ENCODE measurements around the gene OR2V1.
"Not testable (repeated sequence)": the region's sequence is repeated elsewhere in the genome, so short reads cannot be mapped to it uniquely, and the experiment has no call there.

OR2V1 gene

GRCh38 chr5:181109489-181110013 is 21.4 kb downstream of the OR2V1 start:
- TF ChIP-seq, protein P1, sequence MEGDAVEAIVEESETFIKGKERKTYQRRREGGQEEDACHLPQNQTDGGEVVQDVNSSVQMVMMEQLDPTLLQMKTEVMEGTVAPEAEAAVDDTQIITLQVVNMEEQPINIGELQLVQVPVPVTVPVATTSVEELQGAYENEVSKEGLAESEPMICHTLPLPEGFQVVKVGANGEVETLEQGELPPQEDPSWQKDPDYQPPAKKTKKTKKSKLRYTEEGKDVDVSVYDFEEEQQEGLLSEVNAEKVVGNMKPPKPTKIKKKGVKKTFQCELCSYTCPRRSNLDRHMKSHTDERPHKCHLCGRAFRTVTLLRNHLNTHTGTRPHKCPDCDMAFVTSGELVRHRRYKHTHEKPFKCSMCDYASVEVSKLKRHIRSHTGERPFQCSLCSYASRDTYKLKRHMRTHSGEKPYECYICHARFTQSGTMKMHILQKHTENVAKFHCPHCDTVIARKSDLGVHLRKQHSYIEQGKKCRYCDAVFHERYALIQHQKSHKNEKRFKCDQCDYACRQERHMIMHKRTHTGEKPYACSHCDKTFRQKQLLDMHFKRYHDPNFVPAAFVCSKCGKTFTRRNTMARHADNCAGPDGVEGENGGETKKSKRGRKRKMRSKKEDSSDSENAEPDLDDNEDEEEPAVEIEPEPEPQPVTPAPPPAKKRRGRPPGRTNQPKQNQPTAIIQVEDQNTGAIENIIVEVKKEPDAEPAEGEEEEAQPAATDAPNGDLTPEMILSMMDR (IDR thresholded peaks at IDR 0.05; ENCODE audit: control extremely low read depth, extremely low read depth, low read depth, missing control alignments): no peak
- no peak for DNase-seq (ENCODE audit: extremely low spot score)
- POLR2A ChIA-PET: no interaction called here
- CTCF ChIA-PET: no interaction called here

- TF ChIP-seq, protein P1 (IDR thresholded peaks at IDR 0.05; ENCODE audit: control extremely low read depth, extremely low read depth, low read depth, missing control alignments): no peak
- POLR2A ChIA-PET: no interaction called here
- no peak for DNase-seq (ENCODE audit: extremely low spot score)
- CTCF ChIA-PET: interaction anchor here (1.6 kb wide), 1 partner anchor 31 kb away, joined by 3 read pairs; no protein-coding TSS in a partner anchor
These were observed 22.3 kb downstream of the OR2V1 start for GRCh38 chr5:181108578-181109165.

- ChIA-PET POLR2A (no interaction called here), CTCF (interaction anchor here (1.1 to 1.6 kb wide), 2 partner anchors 30 to 32 kb away, joined by 3 read pairs; no protein-coding TSS in a partner anchor)
- TF ChIP-seq, protein P1 (IDR thresholded peaks at IDR 0.05; ENCODE audit: control extremely low read depth, extremely low read depth, low read depth, missing control alignments): no peak
- DNase-seq (ENCODE audit: extremely low spot score): no peak
These were observed 23.3 kb downstream of the OR2V1 start for GRCh38 chr5:181107699-181108098.

- ChIA-PET POLR2A (no interaction called here), CTCF (no interaction called here)
- no peak for DNase-seq (ENCODE audit: extremely low spot score)
- TF ChIP-seq, protein P1 (IDR thresholded peaks at IDR 0.05; ENCODE audit: control extremely low read depth, extremely low read depth, low read depth, missing control alignments): no peak
These were observed 25.5 kb downstream of the OR2V1 start for GRCh38 chr5:181105391-181106025.

DNA sequence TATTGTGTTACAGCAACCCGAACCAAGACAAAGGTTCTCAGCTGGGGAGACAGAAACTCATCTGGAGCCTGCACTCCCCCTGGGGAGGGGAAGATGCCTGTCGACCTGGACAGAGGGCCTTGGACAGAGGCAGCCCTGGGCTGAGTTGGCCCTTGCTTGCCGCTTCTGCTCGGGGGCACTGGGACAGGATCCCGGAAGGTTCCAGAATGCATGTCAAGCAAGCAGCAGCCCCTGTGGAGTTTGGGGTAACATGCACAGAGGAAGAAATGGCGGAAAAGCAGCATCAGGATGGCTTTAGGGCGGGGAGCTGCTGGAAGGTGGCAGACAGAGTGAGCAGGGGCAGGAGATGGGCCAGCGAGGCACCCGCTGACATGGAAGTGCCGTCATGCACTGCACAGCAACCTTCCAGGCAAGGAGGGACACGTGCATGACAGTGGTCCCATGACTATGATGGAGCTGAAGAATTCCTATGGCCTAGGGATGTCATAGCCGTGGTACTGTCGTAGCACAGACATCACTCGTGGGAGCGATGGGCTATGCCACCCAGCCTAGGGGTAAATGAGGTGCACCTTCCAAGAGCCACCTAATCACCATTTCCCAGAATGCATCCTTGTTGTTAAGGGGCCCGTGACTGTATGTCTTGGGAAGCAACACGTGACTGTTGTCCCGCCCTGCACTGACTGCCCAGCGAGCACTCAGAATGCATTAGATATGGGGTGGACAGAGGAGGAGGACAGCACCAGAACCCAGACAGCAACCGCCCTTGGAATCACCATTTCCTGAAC is 26.2 kb downstream of the OR2V1 start:
- DNase-seq (ENCODE audit: extremely low spot score); POLR2A ChIA-PET; CTCF ChIA-PET: not testable (repeated sequence)

DNA sequence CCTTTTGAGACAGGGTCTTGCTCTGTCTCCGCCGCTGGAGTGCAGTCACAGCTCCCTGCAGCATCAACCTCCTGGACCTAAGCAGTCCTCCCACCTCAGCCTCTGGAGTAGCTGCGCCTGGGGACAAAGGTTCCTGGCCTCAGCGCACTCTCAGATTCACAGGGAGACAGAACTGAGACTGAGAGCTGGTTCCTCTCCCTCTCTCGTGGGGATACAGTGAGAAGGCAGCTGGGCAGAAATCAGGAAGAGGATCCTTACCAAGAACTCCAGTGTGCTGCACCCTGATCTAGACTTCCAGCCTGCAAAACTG is 26.8 kb downstream of the OR2V1 start:
- DNase-seq (ENCODE audit: extremely low spot score); CTCF ChIA-PET; POLR2A ChIA-PET: not testable (repeated sequence)

- DNase-seq (ENCODE audit: extremely low spot score); CTCF ChIA-PET; POLR2A ChIA-PET: not testable (repeated sequence)
These were observed 28.9 kb downstream of the OR2V1 start for GRCh38 chr5:181101930-181102674.

DNA sequence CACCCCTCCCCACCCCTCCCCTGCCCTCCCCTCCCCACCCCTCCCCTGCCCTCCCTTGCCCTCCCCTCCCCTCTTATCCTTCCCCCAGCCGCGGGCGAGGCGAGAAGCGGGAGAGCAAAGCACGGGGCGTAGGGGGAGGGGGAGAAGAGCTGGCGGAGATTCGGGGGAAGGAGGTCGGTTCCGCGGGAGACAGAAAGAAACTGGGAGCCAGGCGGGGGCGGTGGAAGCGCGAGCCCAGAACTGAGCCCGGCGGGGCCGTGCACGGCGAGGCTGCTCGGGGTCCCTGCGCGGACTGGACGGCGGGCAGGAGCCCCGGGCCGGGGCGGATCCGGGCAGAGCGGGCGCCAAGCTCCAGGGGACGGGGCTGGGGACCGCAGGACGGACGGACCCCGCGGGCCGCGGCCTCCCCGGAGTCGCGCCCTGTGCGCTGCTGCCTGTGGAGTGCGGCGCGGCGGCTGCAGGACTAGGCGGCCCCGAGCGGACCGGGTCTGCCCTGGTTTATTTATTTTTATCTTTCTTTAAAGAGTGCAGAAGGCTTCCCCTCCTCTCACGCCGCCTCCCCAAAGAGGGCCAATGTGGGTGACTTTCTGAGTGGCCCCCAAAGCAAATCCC is 29.8 kb downstream of the OR2V1 start:
- POLR2A ChIA-PET; CTCF ChIA-PET; DNase-seq (ENCODE audit: extremely low spot score): not testable (repeated sequence)

Data from GM10248 (cell line).